ENCODE results near the gene ZFP28. TPM values are rescaled to one million over a fixed set of nuclear protein-coding genes. Genes with fewer than 3 reads are reported as not detected.

The ZFP28 gene
- total RNA-seq, 4 donors from 2014 or later: 10.3 to 20.2 (median 12.7) TPM

DNA sequence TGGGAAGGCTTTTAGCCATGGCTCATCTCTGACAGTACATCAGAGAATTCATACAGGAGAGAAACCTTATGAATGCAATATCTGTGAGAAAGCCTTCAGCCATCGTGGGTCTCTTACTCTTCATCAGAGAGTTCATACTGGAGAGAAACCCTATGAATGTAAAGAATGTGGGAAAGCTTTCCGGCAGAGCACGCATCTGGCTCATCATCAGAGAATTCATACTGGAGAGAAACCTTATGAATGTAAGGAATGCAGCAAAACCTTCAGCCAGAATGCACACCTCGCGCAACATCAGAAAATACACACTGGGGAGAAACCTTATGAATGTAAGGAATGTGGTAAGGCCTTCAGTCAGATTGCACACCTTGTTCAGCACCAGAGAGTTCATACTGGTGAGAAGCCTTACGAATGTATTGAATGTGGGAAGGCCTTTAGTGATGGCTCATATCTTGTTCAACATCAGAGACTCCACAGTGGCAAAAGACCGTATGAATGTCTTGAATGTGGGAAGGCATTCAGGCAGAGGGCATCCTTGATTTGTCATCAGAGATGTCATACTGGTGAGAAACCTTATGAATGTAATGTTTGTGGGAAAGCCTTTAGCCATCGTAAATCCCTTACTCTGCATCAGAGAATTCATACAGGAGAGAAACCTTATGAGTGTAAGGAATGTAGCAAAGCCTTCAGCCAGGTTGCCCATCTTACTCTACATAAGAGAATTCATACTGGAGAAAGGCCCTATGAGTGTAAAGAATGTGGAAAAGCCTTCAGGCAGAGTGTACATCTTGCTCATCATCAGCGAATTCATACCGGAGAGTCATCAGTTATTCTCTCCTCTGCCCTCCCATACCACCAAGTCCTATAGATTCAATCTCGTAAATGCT, 39.2 kb downstream of the ZFP28 start:
- intact Hi-C loops (cut with DNase I): no loop called here
- Histone ChIP-seq H3K27ac (replicated peaks in 1 of 4) (no peak overlapping the region), H3K4me1 (no peaks in the 10 kb centered on the region), H3K9me3 (peaks cover 10 to 100% (median 100%) of the 10 kb centered on the region in 4 donors), H3K4me3 (no peak overlapping the region), H3K27me3 (no peaks in the 10 kb centered on the region), H3K36me3 (peaks cover 46 to 71% (median 58%) of the 10 kb centered on the region in 4 donors)
- no peak for TF ChIP-seq POLR2A (IDR thresholded peaks at IDR 0.05; ENCODE audit: low read depth)
- TF ChIP-seq, protein P1, sequence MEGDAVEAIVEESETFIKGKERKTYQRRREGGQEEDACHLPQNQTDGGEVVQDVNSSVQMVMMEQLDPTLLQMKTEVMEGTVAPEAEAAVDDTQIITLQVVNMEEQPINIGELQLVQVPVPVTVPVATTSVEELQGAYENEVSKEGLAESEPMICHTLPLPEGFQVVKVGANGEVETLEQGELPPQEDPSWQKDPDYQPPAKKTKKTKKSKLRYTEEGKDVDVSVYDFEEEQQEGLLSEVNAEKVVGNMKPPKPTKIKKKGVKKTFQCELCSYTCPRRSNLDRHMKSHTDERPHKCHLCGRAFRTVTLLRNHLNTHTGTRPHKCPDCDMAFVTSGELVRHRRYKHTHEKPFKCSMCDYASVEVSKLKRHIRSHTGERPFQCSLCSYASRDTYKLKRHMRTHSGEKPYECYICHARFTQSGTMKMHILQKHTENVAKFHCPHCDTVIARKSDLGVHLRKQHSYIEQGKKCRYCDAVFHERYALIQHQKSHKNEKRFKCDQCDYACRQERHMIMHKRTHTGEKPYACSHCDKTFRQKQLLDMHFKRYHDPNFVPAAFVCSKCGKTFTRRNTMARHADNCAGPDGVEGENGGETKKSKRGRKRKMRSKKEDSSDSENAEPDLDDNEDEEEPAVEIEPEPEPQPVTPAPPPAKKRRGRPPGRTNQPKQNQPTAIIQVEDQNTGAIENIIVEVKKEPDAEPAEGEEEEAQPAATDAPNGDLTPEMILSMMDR (IDR thresholded peaks at IDR 0.05): no peak
- no peak for TF ChIP-seq EP300 (IDR thresholded peaks at IDR 0.05)
- TF ChIP-seq POLR2AphosphoS5 (IDR thresholded peaks at IDR 0.05): no peak
- DNase-seq (ENCODE audit: extremely low spot score): no peak
- 94% methylated on average over 11 of the region's 11 CpGs for WGBS

DNA sequence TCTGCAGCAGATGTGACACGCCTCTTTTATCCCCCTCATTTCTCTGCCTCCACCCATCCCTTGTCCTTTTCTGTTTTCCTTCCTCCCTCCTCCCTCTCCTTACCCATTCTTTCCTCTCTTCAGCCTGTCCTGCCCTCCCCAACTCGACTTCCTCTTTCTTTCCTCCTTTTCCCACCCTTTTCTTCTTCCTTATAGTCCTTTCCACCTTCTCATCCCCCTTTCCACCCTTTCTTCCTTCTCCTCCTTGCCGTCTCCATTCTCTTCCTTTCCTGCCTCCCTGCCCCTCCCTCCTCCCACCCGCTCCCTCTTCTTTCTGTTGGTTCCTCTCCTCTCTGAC, 55.7 kb downstream of the ZFP28 start:
- peaks cover 10 to 24% (median 13%) of the 10 kb centered on the region in 4 donors for H3K4me1 ChIP-seq
- intact Hi-C loops (cut with DNase I): loop anchor here (10.0 kb wide), 1 partner anchor 190 kb away; the partner anchor contains the start of gene ZNF583
- WGBS: 60% methylated on average over 4 of the region's 4 CpGs
- no peaks in the 10 kb centered on the region for H3K27me3 ChIP-seq
- H3K27ac ChIP-seq (replicated peaks in 1 of 4): peak overlapping the region; percentile 77 to 80 (median 78)
- DNase-seq (ENCODE audit: extremely low spot score): no peak
- no peaks in the 10 kb centered on the region for H3K9me3 ChIP-seq
- no peaks in the 10 kb centered on the region for H3K36me3 ChIP-seq
- TF ChIP-seq POLR2A (IDR thresholded peaks at IDR 0.05; ENCODE audit: low read depth): no peak
- TF ChIP-seq POLR2AphosphoS5 (IDR thresholded peaks at IDR 0.05): no peak
- TF ChIP-seq, protein P1 (IDR thresholded peaks at IDR 0.05): no peak
- no peak for TF ChIP-seq EP300 (IDR thresholded peaks at IDR 0.05)
- peak overlapping the region; percentile 82 to 99 (median 90) for H3K4me3 ChIP-seq

DNA sequence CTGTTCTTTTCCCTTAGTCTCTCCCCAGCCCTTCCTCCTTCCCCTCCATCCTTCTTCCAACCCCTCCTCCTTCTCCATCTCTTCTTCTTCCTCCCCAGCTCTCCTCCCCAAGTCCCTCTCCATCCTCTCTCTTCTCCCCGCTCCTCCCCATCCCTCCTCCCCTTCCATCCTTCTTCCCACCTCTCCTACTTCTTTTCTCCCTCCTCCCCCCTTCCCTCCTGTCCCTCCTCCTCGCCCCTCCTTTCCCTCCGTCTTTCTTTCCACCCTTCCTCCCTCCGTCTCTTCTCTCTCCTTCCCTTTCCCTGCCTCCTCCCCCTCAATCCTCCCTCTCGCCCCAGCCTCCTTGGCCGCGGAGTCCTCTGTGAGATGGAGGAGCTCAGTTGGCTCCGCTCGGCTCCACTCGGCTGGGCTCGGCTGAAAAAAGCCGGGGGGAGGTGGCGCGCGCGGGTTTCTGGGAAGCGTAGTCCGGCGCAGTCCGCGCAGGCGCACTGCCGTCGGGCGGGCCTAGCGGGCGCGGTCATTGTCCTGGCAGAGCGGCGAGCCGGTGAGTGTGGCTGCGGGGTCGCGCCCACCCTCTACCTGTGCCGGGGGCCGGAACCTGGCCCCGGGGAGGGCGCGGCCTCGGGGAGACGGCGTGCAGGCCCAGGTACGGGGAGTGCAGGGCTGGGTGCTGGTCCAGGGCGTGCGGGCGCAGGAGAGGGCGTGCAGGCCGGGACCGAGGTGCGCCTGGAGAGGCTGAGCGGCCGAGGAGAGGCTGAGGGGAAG, 56.2 kb downstream of the ZFP28 start, which contains the start of gene ZNF71:
Gene ZNF71, plus strand, starts transcription at position 520 of the 765 bp plus-strand sequence. CDS start 6,257 bp downstream, outside the sequence.
- no peaks in the 10 kb centered on the region for H3K27me3 ChIP-seq
- peaks cover 10 to 24% (median 13%) of the 10 kb centered on the region in 4 donors for H3K4me1 ChIP-seq
- intact Hi-C loops (cut with DNase I): loop anchor here (10.0 kb wide), 1 partner anchor 190 kb away; the partner anchor contains the start of gene ZNF583
- H3K4me3 ChIP-seq: peak within 1 kb of the TSS; percentile 82 to 99 (median 90)
- no peaks in the 10 kb centered on the region for H3K36me3 ChIP-seq
- TF ChIP-seq, protein P1 (IDR thresholded peaks at IDR 0.05): no peak
- no peak for TF ChIP-seq EP300 (IDR thresholded peaks at IDR 0.05)
- TF ChIP-seq POLR2A (IDR thresholded peaks at IDR 0.05; ENCODE audit: low read depth): no peak
- TF ChIP-seq POLR2AphosphoS5 (IDR thresholded peaks at IDR 0.05): peak; percentile 75 to 88
- peak within 1 kb of the TSS; percentile 77 to 80 (median 78) for H3K27ac ChIP-seq (replicated peaks in 1 of 4)
- WGBS: 2% methylated on average over 25 of the region's 52 CpGs
- peak; percentile 95 for DNase-seq (ENCODE audit: extremely low spot score)
- no peaks in the 10 kb centered on the region for H3K9me3 ChIP-seq

DNA sequence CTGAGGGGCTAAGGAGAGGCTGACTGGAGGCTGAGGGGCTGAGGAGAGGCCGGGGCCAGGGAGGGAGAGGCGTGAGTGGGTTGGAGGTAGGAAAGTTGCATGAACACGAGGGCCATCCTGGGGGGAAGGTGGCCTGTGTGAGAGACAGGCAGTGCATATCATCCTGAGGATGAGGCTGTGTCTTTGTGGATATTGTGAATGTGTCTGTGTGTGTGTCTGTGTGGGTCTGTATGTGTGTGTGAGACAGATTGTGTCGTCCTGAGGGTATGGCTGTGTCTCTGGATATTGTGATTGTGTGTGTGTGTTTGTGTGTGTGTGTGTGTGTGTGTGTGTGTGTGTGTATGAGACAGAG, 56.8 kb downstream of the ZFP28 start:
- no peaks in the 10 kb centered on the region for H3K9me3 ChIP-seq
- H3K4me1 ChIP-seq: peaks cover 10 to 24% (median 13%) of the 10 kb centered on the region in 4 donors
- peak overlapping the region; percentile 82 to 99 (median 90) for H3K4me3 ChIP-seq
- TF ChIP-seq EP300 (IDR thresholded peaks at IDR 0.05) (no peak), POLR2A (IDR thresholded peaks at IDR 0.05; ENCODE audit: low read depth) (no peak), POLR2AphosphoS5 (IDR thresholded peaks at IDR 0.05) (no peak)
- TF ChIP-seq, protein P1 (IDR thresholded peaks at IDR 0.05): no peak
- H3K36me3 ChIP-seq: no peaks in the 10 kb centered on the region
- intact Hi-C loops (cut with DNase I): loop anchor here (10.0 kb wide), 1 partner anchor 191 kb away; the partner anchor contains the start of gene ZNF583
- no peaks in the 10 kb centered on the region for H3K27me3 ChIP-seq
- 0% methylated on average over 4 of the region's 4 CpGs for WGBS
- no peak for DNase-seq (ENCODE audit: extremely low spot score)
- peak overlapping the region; percentile 77 to 80 (median 78) for H3K27ac ChIP-seq (replicated peaks in 1 of 4)

All from esophagus muscularis mucosa (tissue), 4 donors.